ENCODE data around the gene AMIGO3.
"Not testable (repeated sequence)": the region's sequence is repeated elsewhere in the genome, so short reads cannot be mapped to it uniquely, and the experiment has no call there.

DNA sequence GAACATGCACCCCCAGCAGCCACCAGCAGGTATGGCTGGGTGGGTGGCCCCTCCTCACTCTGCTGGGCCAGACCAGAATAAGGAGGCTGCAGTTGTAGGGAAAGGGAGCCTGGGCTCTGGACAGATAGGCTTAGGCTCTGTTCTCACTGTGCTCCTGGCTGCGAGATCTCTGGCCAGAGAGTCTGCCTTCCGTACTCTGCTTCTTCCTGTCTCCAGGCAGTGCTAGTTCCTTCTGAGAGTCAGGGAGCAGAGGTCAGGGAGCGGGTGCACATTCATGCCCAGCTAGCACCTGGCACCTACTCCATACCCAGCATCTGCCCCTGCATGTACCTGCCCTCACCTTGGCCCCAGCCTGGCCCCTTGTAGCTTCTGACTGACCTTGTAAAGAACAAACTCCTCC lies 28.0 kb downstream of the AMIGO3 start:
- not testable (repeated sequence) for TF ChIP-seq EZH2phosphoT487 (IDR thresholded peaks at IDR 0.05; ENCODE audit: borderline replicate concordance); JUND (IDR thresholded peaks at IDR 0.05); POLR2A (IDR thresholded peaks at IDR 0.05; ENCODE audit: borderline replicate concordance, extremely low read depth, insufficient read depth, insufficient read length); EZH2 (IDR thresholded peaks at IDR 0.05); ZNF274 (IDR thresholded peaks at IDR 0.05; ENCODE audit: low read depth, low read length); FOSL1 (IDR thresholded peaks at IDR 0.05; ENCODE audit: low read depth); POLR2AphosphoS5 (IDR thresholded peaks at IDR 0.05; ENCODE audit: low read depth, low read length)
- TF ChIP-seq, protein P1, sequence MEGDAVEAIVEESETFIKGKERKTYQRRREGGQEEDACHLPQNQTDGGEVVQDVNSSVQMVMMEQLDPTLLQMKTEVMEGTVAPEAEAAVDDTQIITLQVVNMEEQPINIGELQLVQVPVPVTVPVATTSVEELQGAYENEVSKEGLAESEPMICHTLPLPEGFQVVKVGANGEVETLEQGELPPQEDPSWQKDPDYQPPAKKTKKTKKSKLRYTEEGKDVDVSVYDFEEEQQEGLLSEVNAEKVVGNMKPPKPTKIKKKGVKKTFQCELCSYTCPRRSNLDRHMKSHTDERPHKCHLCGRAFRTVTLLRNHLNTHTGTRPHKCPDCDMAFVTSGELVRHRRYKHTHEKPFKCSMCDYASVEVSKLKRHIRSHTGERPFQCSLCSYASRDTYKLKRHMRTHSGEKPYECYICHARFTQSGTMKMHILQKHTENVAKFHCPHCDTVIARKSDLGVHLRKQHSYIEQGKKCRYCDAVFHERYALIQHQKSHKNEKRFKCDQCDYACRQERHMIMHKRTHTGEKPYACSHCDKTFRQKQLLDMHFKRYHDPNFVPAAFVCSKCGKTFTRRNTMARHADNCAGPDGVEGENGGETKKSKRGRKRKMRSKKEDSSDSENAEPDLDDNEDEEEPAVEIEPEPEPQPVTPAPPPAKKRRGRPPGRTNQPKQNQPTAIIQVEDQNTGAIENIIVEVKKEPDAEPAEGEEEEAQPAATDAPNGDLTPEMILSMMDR (IDR thresholded peaks at IDR 0.05 in 2 of 3, conservative IDR thresholded peaks at IDR 0.05 in 1 of 3; ENCODE audit: borderline replicate concordance in 1 of 3, insufficient read depth in 1 of 3, low read depth in 2 of 3, low read length in 2 of 3), result not testable (repeated sequence)

All from HCT116 (cell line).